ENCODE results near the gene PVRIG. TPM values are rescaled to one million over a fixed set of nuclear protein-coding genes. Genes with fewer than 3 reads are reported as not detected.

The PVRIG gene
- total and polyA plus RNA-seq, 2 of the 8 experiments (the other 6 are each of a cell fraction or from before 2014, with no cell fraction given): 0.15 TPM; not detected in 1

DNA sequence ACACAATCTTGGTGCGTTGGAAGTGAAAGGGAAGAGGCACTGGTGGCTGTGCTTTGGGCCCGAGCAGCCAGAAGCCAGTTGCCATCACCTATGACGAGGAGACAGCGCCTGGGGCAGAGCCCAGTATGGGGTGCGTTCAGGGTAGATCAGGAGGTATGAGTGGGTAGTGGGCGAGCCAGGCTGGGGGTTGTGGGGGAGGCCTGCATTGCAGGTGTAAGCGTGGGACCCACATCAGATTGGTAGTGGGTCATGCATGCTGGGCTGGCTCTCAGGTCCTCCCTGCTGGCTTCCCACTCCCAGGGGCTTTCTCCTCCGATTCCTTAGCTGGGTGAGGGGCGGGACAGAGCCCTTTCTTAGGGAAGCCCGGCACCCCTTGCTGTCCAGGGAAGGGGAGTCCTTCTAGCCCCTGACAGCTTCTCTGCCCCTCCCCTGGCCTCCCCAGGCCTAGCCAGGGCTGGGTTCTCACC lies 445 bp upstream of the PVRIG start:
- no peak overlapping the region for H2BK120ac ChIP-seq (replicated peaks; ENCODE audit: low read depth, low read length)
- no peak overlapping the region for H2AK5ac ChIP-seq (ENCODE audit: low read depth, low read length)
- no peak for TF ChIP-seq CHD1 (IDR thresholded peaks at IDR 0.05; ENCODE audit: low read depth, low read length)
- TF ChIP-seq SIX5 (IDR thresholded peaks at IDR 0.05; ENCODE audit: low read depth, low read length): no peak
- no peak for TF ChIP-seq PHF8 (conservative IDR thresholded peaks at IDR 0.05; ENCODE audit: low read depth, low read length)
- no peak for TF ChIP-seq CTBP2 (IDR thresholded peaks at IDR 0.05; ENCODE audit: borderline replicate concordance, insufficient read depth, insufficient read length, low read length)
- H2BK15ac ChIP-seq (ENCODE audit: low read length): no peak overlapping the region
- H2BK5ac ChIP-seq (ENCODE audit: low read depth, low read length): no peak overlapping the region
- DNase-seq (ENCODE audit: low read depth in 1 of 2, low spot score in 2 of 2) (no peak), FAIRE-seq (no peak)
- H3K27ac ChIP-seq (ENCODE audit: low read depth, low read length): no peak overlapping the region
- H2BK12ac ChIP-seq (ENCODE audit: low read depth, low read length): no peak overlapping the region
- no peaks in the 10 kb centered on the region for H3K9me3 ChIP-seq (ENCODE audit: insufficient read depth in 2 of 2, low read depth in 1 of 2, low read length in 1 of 2)
- peaks cover 0 to under 1% (median 0%) of the 10 kb centered on the region in 4 experiments; a peak in 3 of 7 replicates for H3K27me3 ChIP-seq (replicated peaks in 1 of 4; ENCODE audit: control insufficient read depth in 3 of 4, extremely low read depth in 1 of 4, insufficient read depth in 3 of 4, low read length in 3 of 4)
- H3K4me2 ChIP-seq (ENCODE audit: insufficient read depth in 1 of 2, low read depth in 2 of 2, low read length in 2 of 2): no peak overlapping the region
- no peak overlapping the region for H3K9ac ChIP-seq (replicated peaks in 1 of 4; ENCODE audit: extremely low read depth in 1 of 4, low read depth in 3 of 4, low read length in 3 of 4)
- CTCF ChIA-PET (ENCODE audit: partially characterized antibody): interaction anchor here (1.4 to 5.1 kb wide), 4 partner anchors 19 to 87 kb away, joined by 3 to 47 read pairs (median 18); no protein-coding TSS in a partner anchor
- H4K20me1 ChIP-seq (replicated peaks in 1 of 2; ENCODE audit: control insufficient read depth in 1 of 2, insufficient read depth in 2 of 2, low read length in 2 of 2): no peaks in the 10 kb centered on the region
- POLR2A ChIA-PET (ENCODE audit: partially characterized antibody): interaction anchor here (1.2 kb wide), 1 partner anchor 9 kb away, joined by 3 read pairs; no protein-coding TSS in a partner anchor
- H3K4me3 ChIP-seq (ENCODE audit: extremely low read depth in 1 of 4, insufficient read depth in 2 of 4, low read depth in 3 of 4, low read length in 4 of 4): no peak overlapping the region
- no peaks in the 10 kb centered on the region for H3K23me2 ChIP-seq (ENCODE audit: low read depth, low read length)
- H3K79me1 ChIP-seq (ENCODE audit: low read depth, low read length): no peaks in the 10 kb centered on the region
- H3K56ac ChIP-seq (replicated peaks; ENCODE audit: insufficient read length, low read depth, low read length): no peak overlapping the region
- H3K18ac ChIP-seq (ENCODE audit: extremely low read depth, low read length): no peak overlapping the region
- H2BK20ac ChIP-seq (ENCODE audit: low read length): no peak overlapping the region
- H2AFZ ChIP-seq (ENCODE audit: low read length): no peak overlapping the region
- no peak overlapping the region for H3K4ac ChIP-seq (replicated peaks; ENCODE audit: insufficient read length, low read depth, low read length)
- no peak overlapping the region for H3K23ac ChIP-seq (ENCODE audit: insufficient read length)
- WGBS, 2 experiments (ENCODE audit: extremely low coverage in 1 of 2, insufficient coverage in 1 of 2, insufficient read length in 1 of 2, insufficient replicate concordance in 2 of 2, low coverage in 1 of 2, low lambda C conversion rate in 2 of 2, missing lambda C conversion rate in 1 of 2): 93% methylated on average over 10 of the region's 10 CpGs; no CpG with 5 or more reads in 1 of the 2 experiments
- H3K14ac ChIP-seq (ENCODE audit: insufficient read length): no peak overlapping the region
- H3K36me3 ChIP-seq (ENCODE audit: control insufficient read depth in 2 of 4, insufficient read depth in 4 of 4, low read length in 3 of 4): peaks cover 0 to 6% (median 0%) of the 10 kb centered on the region in 4 experiments; a peak in 2 of 8 replicates
- H4K5ac ChIP-seq (ENCODE audit: insufficient read length, low read depth, low read length): no peak overlapping the region
- H3K4me1 ChIP-seq (replicated peaks in 1 of 4; ENCODE audit: control insufficient read depth in 3 of 4, insufficient read depth in 4 of 4, low read length in 3 of 4): no peaks in the 10 kb centered on the region
- H4K8ac ChIP-seq (ENCODE audit: extremely low read depth, insufficient read depth, low read length): peak overlapping the region; percentile 68; the same call in 1 of the 2 replicates
- H3K79me2 ChIP-seq (ENCODE audit: control insufficient read depth in 1 of 2, insufficient read depth in 2 of 2, low read length in 2 of 2): no peaks in the 10 kb centered on the region
- H4K91ac ChIP-seq (replicated peaks; ENCODE audit: insufficient read length, low read length): no peak overlapping the region
